NCI-H2081 treated with DMSO at 0.1 percent for 48 hours (cell line): ENCODE results near the gene ATXN7L3B.
"Not testable (repeated sequence)": the region's sequence is repeated elsewhere in the genome, so short reads cannot be mapped to it uniquely, and the experiment has no call there.

ENCODE experiments used
- DNase-seq: peaks from one replicate; lab custom pipeline; 2025; lab: John Stamatoyannopoulos, UW

ATXN7L3B gene, protein sequence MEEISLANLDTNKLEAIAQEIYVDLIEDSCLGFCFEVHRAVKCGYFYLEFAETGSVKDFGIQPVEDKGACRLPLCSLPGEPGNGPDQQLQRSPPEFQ

DNA sequence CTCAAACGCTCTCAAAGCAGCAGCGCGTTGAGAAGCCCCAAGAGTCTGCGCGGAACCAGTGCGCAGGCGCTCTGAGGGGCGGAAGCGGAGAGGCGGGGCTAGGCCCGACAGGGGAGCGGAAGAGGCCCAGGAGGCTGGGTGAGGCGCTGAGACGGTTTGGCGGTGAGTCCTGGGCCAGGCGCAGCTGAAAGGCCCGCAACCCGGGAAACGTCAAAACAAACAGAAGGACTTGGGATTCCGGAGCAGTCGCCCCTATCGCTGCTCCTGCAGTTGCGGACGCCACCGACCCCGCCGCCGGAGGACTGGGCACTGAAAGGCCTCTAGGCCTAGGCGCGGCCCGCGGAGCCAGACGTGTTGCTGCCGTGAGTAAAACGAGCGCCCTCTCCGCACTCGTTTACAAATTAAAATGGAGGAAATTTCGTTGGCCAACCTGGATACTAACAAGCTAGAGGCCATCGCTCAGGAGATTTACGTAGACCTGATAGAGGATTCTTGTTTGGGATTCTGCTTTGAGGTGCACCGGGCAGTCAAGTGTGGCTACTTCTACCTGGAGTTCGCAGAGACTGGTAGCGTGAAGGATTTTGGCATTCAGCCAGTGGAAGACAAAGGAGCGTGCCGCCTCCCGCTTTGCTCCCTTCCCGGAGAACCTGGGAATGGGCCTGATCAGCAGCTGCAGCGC is at the start of gene ATXN7L3B:
Gene ATXN7L3B, plus strand, starts transcription at position 129 of the 679 bp plus-strand sequence. Its CDS starts 278 bp downstream, at position 407.
- peak; percentile 80 for DNase-seq

DNA sequence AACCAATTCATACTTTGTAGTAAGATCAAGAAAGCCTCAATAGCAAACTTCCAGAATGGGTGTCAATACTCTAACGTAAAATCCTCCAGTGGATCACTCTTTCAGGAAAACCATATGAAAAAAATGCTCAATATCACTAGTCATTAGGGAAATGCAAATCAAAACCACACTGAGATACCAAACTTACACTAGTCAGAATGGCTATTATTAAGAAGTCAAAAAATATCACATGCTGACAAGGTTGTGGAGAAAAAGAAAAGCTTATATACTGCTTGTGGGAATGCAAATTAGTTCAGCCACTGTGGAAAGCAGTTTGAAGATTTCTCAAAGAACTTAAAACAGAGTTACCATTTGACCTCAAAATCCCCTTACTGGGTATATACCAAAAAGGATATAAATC is 49.5 kb upstream of the ATXN7L3B start:
- no peak for DNase-seq

DNA sequence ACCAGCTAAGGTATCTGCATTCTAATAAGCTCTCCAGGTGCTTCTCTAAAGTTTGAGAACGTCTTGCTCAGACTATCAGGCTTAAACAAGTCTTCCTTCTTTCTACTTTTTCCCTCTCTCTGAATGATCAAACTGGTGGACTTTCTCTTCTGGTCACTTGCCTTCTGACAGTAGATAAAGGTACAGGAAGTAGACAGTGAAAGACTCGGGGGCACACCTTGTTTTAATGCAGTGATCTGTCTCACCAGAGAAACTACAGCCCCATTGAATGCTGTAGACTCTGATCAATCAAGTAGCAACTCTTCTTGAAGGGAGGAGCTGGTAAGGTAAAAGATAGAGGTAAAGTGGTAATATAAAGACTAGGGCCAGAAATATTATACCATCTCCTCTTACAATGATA is 48.1 kb upstream of the ATXN7L3B start:
- no peak for DNase-seq

DNA sequence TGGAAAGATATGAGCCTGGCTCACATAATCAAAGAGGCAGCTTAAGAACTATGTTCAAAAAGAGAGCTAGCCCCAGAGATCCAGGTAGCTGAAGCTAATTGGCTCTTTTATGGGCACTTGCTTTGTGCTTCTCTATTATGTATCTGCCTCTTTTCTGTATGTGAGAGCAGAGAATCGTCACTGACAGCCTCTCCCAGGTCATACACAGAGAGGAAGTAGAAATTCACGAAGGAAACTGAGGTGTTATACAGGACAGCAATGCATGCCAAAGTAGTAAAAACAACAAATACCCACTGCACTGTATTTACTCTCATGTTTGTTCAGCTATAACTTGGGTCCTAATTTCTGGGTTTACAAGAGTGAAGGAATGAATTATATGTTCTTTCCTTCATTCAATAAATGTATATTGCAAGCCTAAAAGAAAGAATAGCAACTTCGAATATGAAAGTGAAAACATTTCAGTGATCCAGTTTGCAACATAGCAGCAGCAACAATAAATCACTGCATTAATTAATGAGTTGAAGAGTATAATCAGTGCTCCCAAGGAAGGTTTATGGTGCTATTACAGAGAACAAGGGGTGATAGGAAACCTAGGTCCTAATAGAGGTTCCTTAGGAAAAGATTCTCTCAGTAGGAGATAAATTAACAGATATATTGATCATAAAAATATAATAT is 47.1 kb upstream of the ATXN7L3B start:
- DNase-seq = no peak

DNA sequence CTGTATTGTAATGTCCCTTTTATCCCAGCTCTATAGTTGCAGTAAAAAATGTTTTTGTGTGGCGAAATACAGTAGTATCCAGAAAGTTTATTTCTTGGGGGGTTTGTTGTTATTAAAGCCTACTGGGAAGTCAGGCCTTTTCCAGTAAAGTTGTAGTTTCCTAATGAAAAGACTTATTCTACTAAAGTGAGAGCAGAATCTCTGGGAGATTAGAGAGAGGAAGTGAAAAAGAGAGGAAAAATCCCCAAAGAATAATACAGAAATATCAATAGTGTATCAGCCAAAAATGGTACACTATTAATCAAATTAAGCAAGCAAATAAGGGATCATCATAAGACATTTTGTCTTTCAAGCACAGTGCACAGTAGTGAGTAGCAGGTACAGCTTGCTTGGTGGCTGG is 46.3 kb upstream of the ATXN7L3B start:
- DNase-seq = no peak

DNA sequence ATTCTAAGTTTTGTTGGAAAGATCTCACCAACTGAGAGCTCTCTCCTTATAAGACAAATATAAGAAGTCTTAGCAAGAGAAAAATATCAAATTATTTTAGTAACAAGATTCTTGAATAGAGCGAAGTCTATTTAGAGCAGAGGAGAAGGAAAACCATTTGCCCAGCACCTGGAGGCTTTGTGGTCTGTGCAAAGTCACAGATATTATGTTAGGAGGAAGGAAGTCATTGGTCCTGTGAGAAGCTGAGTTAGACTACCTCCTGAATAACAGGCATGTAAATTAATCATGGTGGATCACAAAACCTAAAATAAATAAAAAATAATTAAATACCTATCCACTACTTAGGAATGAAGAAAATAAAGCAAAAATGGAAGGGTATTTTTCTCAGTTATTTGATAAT is 38.4 kb upstream of the ATXN7L3B start:
- DNase-seq = no peak

DNA sequence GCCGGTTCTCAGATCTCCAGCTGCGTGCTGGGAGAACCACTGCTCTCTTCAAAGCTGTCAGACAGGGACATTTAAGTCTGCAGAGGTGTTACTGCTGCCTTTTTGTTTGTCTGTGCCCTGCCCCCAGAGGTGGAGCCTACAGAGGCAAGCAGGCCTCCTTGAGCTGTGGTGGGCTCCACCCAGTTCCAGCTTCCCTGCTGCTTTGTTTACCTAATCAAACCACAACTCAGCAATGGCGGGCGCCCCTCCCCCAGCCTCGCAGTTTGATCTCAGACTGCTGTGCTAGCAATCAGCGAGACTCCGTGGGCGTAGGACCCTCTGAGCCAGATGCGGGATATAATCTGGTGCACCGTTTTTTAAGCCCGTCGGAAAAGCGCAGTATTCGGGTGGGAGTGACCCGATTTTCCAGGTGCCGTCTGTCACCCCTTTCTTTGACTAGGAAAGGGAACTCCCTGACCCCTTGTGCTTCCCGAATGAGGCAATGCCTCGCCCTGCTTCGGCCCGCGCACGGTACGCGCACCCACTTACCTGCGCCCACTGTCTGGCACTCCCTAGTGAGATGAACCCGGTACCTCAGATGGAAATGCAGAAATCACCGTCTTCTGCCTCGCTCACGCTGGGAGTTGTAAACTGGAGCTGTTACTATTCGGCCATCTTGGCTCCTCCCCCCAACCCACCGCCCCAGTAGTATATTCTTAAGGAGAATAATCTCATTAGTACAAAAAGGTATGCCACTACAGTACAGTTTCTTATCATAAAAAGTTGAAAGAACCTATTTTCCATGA is 28.6 kb upstream of the ATXN7L3B start:
- not testable (repeated sequence) for DNase-seq

DNA sequence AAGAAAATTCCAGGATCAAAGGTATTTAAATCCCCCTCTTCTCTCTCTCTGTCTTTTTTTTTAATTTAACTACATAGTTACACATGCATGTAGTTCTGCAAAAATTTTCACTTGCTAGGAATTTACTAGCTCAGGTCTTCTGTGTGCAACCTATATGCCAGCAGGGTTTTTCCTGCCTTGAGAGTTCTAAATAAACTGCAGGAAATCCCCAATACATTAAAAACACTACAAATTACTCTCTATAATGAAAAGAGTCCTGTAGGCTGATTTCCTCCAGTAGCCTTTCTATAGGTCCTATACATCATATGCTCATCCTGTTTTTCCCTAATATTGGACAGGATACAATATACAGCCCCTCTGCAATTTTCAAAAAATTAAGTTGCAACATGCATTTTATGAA is 27.7 kb upstream of the ATXN7L3B start:
- no peak for DNase-seq

DNA sequence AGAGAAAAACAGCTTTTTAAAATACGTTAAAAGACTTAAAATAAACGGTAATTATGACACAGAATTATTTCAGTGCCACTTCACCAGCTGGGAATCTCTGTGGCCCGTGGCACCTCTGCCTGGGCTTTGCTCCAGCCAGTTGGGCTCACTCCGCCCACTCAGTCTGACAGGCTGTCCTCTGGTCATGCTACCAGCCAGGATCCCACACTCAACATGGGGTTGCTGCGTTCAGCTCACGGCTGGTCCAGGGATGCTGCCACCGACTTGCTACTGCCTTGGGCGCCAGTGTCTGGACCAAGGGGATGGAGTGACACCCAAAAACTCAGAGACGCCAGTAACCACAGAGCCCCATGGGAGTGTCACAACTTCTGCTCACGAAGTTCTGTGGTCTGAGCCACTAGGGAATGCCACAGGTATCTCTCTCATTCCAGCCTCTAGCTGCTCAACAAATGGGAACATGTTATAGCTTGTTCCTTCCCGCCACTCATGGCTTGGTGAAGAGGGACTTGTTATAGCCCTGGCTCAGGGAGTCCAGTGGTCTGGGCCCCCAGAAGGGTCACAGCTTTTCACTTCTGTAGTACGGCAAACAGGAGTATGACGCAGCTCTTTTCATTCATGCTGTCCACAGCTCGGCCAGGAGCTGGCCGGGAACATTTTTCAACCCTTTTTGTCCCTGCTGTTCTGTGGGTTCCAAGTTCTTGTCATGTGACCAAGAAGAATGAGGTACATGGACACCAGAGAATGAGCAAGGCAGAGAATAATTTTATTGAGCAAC is 23.4 kb upstream of the ATXN7L3B start:
- no peak for DNase-seq

DNA sequence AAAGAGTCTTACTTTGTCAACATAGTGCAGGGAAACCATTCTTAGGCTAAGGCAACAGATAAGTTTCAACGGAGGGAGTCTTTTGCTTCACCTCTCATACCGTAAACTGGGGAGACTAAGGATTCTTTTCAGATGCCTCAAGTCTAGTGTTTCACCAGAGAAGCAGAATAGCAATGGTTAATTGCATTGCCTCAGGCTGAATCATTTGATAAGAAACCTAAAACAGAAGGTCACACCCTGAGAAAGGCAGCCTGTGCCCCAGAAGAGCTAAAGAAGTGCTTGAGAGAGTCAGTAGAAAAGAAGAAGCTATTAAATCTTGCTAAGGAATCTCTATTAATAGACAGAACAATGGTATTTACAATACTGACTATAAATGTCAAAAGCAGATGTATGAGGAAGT is 21.8 kb upstream of the ATXN7L3B start:
- no peak for DNase-seq

DNA sequence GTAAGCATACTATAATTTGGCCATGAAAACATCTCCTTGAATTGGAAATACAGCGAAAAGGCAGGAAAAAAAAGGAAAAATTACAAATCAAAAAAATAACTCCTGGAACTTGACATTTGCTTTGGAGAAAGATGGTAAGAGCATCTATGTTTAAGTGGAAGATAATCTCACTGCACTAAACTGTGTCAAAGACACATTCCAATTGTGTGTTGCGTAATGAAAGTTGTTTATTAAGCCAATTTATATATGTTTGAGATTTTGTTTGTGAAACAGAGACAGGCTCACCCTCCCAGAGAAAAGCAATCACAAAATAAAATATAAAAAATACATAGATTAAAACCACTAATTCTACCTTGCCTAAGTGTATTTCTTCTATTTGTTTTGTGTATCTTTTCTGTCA is 11.1 kb upstream of the ATXN7L3B start:
- DNase-seq = no peak

DNA sequence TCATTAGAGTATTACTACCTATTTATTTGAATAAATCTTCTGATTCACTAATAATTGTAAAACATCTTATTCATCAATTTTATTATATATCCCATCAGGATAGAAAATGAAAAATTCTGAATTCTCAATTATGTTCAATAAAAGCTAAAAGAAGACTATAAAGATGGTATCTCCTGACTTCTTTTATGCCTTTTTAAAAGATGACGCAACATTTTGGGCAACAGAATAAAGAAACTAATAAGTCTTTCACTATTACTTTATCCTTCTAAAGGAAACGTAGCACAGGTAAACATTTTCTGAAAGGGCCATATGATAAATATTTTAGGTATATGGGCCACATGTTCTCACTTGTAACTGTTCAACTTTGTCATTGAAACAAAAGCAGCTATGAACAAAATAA is 10.1 kb upstream of the ATXN7L3B start:
- no peak for DNase-seq

DNA sequence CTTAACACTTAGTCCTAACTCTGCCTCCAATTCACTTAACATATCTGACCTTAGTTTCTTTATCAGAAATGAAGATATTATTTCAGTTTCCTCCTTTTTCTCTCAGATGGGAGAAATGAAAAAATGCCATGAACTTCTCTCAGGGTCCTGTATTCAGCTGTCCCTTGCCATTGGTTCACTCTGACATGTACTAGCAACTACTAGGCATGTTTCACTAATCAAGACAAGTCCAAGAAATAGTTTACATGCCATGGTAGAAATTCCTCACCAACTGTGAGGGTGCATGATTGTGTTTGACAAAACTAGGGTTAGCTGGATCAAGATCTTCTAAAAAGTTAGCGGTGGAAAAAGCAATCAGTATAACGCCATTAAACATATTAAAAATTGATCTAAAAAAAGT is 7.0 kb upstream of the ATXN7L3B start:
- no peak for DNase-seq

DNA sequence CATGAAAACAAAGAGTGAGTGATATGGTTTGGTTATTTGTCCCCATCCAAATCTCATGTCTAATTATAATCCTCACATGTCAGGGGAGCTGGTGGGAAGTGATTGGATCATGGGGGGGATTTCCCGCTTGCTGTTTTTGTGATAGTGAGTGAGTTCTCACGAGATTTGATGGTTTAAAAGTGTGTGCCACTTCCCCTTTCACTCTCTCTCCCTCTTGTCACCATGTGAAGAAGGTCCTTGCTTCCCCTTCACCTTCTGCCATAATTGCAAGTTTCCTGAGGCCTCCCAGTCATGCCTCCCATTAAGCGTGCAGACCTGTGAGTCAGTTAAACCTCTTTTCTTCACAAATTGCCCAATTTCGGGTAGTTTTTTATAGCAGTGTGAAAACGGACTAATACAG is 2.1 kb upstream of the ATXN7L3B start:
- DNase-seq = no peak

DNA sequence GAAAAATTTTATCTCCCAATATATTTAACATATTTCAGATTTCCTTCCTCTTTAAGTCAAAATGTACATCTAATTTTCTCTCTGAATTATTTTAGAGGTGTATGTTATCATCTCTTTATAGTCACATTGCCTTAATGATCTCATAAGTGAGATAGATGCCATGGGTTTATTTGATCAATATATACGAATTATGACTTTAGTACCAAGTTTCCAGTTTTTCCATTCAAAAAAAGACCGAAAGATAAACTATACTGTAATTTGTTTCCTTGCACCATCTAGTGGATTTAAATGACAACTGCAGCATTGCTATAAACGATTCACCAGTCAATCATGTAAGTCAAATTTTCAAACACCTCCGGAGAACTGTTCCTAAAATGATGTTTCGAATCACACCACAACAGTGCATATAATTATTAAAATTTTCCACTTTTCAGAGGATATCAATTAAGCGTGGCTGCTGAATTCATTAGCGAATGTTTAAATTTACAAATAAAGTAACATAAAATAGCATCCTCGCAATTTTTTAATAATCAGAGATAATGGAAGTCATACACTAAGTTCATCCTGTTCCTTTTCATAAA is 419 bp upstream of the ATXN7L3B start:
- DNase-seq = peak; percentile 80

DNA sequence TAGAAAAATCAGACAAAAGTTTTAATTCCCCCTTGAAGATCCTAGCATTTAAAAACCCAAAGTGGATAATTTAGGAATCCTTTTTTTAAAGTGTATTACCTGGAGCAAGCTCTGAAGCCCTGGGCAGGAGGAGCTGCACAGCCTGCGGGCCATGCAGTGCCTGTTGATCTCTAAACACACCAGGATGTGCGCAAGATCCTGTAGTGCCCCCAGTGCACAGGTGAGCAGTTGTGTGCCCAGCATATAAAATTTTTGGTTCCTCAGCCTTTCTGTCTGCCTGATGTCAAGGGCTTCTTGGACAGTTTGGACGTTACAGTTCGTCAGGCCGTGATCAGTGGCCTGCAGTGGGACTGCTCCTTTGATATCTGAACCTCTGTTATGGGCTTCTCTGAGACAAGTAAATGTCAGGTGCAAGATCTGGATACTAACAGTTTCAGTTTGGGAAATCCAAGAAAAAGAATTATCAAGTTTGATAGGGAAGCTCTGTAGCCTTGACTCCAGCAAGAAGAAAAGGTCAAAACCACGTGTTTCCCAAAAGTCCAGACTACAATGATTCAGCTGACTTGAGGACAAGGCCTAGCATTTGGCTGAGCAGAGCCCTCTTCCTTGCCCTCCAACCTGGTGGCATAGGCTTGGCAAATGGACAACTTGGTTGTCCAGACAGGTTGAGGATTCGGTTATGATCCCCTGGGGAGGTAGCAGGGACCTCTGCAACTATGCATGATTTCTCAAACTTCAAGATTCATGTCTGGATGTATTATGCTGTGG is 1.0 kb downstream of the ATXN7L3B start:
- no peak for DNase-seq

DNA sequence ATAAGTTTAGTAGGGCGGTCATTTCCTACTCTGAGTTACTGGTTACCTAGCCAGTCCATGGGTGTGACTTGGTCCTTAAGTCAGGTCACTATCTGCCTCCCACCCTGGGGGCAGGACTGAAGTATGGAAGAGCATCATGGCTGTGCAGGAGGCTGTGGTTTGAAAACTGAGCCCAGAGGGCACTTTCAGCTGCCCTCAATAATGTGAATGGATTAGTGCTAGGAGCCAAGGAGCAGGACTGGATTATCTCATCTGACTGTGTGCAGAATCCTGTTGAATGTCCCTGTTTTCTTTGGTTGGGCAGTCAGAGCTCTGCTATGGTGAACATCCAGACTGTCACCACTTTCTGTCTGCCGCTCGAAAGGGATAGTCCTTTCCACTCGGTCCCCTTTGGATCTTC is 1.6 kb downstream of the ATXN7L3B start:
- DNase-seq = no peak

DNA sequence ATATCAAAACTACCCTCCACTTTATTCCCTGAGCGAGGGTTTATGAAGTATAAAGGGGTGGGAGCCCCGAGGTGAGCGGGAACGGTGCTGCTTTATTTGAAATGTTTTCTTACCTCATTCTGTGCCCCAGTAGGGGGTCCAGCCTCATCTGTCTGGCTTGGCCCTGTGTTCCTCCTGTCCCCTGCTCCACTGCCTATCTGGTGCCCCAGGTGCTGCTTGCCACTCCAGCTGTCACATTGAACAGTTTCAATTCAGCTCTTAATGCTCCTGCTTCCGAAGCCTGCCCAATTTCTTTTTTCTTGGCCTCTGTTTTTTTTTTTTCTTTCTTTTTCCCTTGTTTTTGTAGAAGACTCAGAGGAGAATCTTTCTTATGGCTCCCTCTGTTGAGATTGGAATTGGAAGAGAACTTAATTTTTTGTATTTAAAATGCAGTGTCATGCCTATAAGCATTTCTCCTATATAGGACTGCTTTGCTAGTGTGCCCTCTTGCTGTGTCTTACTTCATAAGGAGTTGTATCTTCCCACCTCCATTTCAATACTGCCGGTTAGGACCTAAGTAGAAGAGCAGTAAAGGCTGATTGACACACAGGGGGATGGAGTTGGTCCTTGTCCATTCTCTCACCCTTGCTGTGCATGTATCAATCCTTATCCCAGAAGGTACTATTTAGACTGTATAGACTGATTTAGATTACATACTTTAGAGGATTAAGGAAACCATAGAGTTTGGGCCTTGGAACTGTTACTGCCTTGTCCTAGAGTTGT is 2.3 kb downstream of the ATXN7L3B start:
- DNase-seq = no peak

DNA sequence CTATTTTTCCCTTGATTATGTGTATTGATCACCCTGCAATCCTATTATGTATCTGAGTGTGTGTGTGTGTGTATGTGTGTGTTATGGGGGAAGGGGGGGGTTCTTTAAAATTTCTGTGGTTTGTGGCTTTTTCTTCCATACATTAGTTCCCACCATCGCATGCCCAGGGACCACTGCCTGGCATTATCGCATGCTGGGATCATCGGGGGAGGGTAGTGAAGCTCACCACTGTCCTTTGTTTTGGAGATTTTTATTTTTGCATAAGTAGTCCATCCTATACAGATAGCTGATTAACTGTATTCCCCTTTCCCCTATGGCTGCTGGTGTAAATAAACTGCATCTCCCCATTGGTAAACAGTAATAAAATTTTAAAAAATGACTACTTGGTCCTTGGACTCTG is 3.4 kb downstream of the ATXN7L3B start:
- DNase-seq = no peak

DNA sequence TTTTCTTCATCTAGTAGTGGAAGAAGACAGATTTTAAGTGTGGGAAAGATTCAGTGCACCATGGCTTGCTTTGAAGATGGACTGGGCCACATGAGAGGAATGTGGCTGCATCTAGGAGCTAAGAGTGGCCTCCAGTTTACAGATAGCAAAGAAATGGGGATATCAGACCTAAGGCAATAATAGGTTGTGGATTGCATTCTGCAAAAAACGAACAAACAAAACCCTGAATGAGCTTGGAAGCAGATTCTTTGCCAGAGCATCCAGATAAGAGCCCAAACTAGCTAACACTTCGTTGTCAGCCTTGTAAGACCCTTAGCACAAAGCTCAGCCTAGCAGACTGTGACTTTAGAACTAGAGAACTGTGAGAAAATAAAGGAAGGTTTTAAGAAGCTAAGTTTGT is 9.6 kb downstream of the ATXN7L3B start:
- no peak for DNase-seq
